ENCODE data around the gene HDHD5. TPM values are rescaled to one million over a fixed set of nuclear protein-coding genes. Genes with fewer than 3 reads are reported as not detected.

HDHD5 gene
- total RNA-seq, result 10 to 100 TPM; 68.1 to 71.4 TPM

- peak; percentile 86 for ATAC-seq
- peak; percentile 93 for DNase-seq
- H3K9me3 Mint-ChIP-seq, result no peaks in the 10 kb centered on the region
- POLR2A ChIA-PET, result interaction anchor here (0.9 to 2.0 kb wide), 8 partner anchors 9 to 480 kb away, joined by 3 to 7 read pairs (median 4); partner anchors contain the start of gene BCL2L13
- peak within 1 kb of the TSS; percentile 89 for H3K27ac Mint-ChIP-seq
- intact Hi-C loops (cut with micrococcal nuclease), result loop anchor here (5.0 kb wide), 1 partner anchor 72 kb away; no protein-coding TSS in a partner anchor
- H3K36me3 Mint-ChIP-seq (ENCODE audit: low read depth), result peaks cover 30% of the 10 kb centered on the region
- CTCF ChIA-PET, result interaction anchor here (2.0 to 9.4 kb wide), 2 partner anchors 14 to 83 kb away, joined by 4 to 114 read pairs; no protein-coding TSS in a partner anchor
- H3K4me3 Mint-ChIP-seq, result peak within 1 kb of the TSS; percentile 80
- no peak for TF ChIP-seq CTCF (IDR thresholded peaks at IDR 0.05)
- peaks cover 31% of the 10 kb centered on the region for H3K4me1 Mint-ChIP-seq (ENCODE audit: low read depth)
- H3K27me3 Mint-ChIP-seq, result no peaks in the 10 kb centered on the region
Measured at GRCh38 chr22:17158568-17159503, at the start of gene HDHD5. Gene HDHD5 (minus strand): TSS chr22:17159277. CDS start chr22:17159251, 26 bp downstream.

GRCh38 chr22:17205432-17205831 is 46.4 kb upstream of the HDHD5 start:
- DNase-seq (no peak), ATAC-seq (no peak)
- peak; percentile 16 for TF ChIP-seq CTCF (IDR thresholded peaks at IDR 0.05)
- H3K36me3 Mint-ChIP-seq (ENCODE audit: low read depth), result peaks cover 8% of the 10 kb centered on the region
- no peaks in the 10 kb centered on the region for H3K27me3 Mint-ChIP-seq
- CTCF ChIA-PET, result interaction anchor here (0.6 to 1.5 kb wide), 6 partner anchors 9 to 296 kb away, joined by 3 to 12 read pairs (median 4); no protein-coding TSS in a partner anchor
- peaks cover 6% of the 10 kb centered on the region for H3K4me1 Mint-ChIP-seq (ENCODE audit: low read depth)
- H3K27ac Mint-ChIP-seq, result no peak overlapping the region
- intact Hi-C loops (cut with micrococcal nuclease), result no loop called here
- POLR2A ChIA-PET, result no interaction called here
- no peaks in the 10 kb centered on the region for H3K9me3 Mint-ChIP-seq
- no peak overlapping the region for H3K4me3 Mint-ChIP-seq

- ChIA-PET POLR2A (interaction anchor here (1.2 kb wide), 1 partner anchor 12 kb away, joined by 3 read pairs; no protein-coding TSS in a partner anchor), CTCF (interaction anchor here (3.2 kb wide), 1 partner anchor 30 kb away, joined by 11 read pairs; no protein-coding TSS in a partner anchor)
- Mint-ChIP-seq H3K36me3 (ENCODE audit: low read depth) (peaks cover 5% of the 10 kb centered on the region), H3K9me3 (no peaks in the 10 kb centered on the region), H3K4me3 (no peak overlapping the region), H3K27me3 (no peaks in the 10 kb centered on the region), H3K27ac (no peak overlapping the region), H3K4me1 (ENCODE audit: low read depth) (peaks cover 4% of the 10 kb centered on the region)
- DNase-seq (no peak), ATAC-seq (no peak)
- intact Hi-C loops (cut with micrococcal nuclease), result no loop called here
- TF ChIP-seq CTCF (IDR thresholded peaks at IDR 0.05), result no peak
Measured at GRCh38 chr22:17201285-17201945, 42.3 kb upstream of the HDHD5 start.

GRCh38 chr22:17199003-17199731 is 40.1 kb upstream of the HDHD5 start:
- ChIA-PET POLR2A (interaction anchor here (0.8 kb wide), 1 partner anchor 27 kb away, joined by 3 read pairs; no protein-coding TSS in a partner anchor), CTCF (interaction anchor here (0.9 to 3.2 kb wide), 3 partner anchors 27 to 141 kb away, joined by 3 to 11 read pairs (median 3); no protein-coding TSS in a partner anchor)
- no peaks in the 10 kb centered on the region for H3K9me3 Mint-ChIP-seq
- no peaks in the 10 kb centered on the region for H3K27me3 Mint-ChIP-seq
- no peak for TF ChIP-seq CTCF (IDR thresholded peaks at IDR 0.05)
- no peak for ATAC-seq
- peaks cover 5% of the 10 kb centered on the region for H3K36me3 Mint-ChIP-seq (ENCODE audit: low read depth)
- H3K4me1 Mint-ChIP-seq (ENCODE audit: low read depth), result peaks cover 8% of the 10 kb centered on the region
- intact Hi-C loops (cut with micrococcal nuclease), result no loop called here
- H3K27ac Mint-ChIP-seq, result no peak overlapping the region
- H3K4me3 Mint-ChIP-seq, result no peak overlapping the region
- no peak for DNase-seq

Measured in activated CD8-positive, alpha-beta T cell treated with anti-CD3 and anti-CD28 coated beads for 36 hours (primary cell).